GM12878 (cell line): ENCODE data around the gene SPA17.

Experiments
- BACH1 ChIP-seq: fragments of 450-650 bp; IDR thresholded peaks from 2 replicates; pipeline ENCODE4 v1.6.1; 2017; ENCODE audit warnings: mild to moderate bottlenecking, borderline replicate concordance
- CBX5 ChIP-seq: sonication (generic); IDR thresholded peaks from 2 replicates; pipeline ENCODE4 v1.6.1; 2016; ENCODE audit warnings: low read depth, moderate library complexity, mild to moderate bottlenecking, inconsistent platforms
- CTCF ChIP-seq, 3 experiments: IDR thresholded peaks in 2 of 3; conservative IDR thresholded peaks in 1 of 3; 2 replicates each; pipeline ENCODE4 v1.5.1; 2011; ENCODE audit warnings: low read depth in 3 of 3, low read length in 3 of 3, mild to moderate bottlenecking in 3 of 3, control low read depth in 2 of 3, moderate library complexity in 2 of 3, inconsistent platforms in 1 of 3, mixed read lengths in 1 of 3; ENCODE audit not compliant: control insufficient read depth in 2 of 3, insufficient read depth in 1 of 3; ENCODE audit errors: extremely low read depth in 1 of 3
- EGR1 ChIP-seq, 2 experiments: IDR thresholded peaks; 1 replicate in 1 of 2; 2 replicates in 1 of 2; pipeline ENCODE4 v1.6.1; 2011 to 2012; ENCODE audit warnings: low read depth in 2 of 2, low read length in 2 of 2, borderline replicate concordance in 1 of 2, mild to moderate bottlenecking in 1 of 2, moderate library complexity in 1 of 2
- GATAD2B ChIP-seq: fragments of 450-650 bp; conservative IDR thresholded peaks from 2 replicates; pipeline ENCODE4 v1.6.1; 2017; ENCODE audit warnings: low read depth, mild to moderate bottlenecking, moderate library complexity
- MAX ChIP-seq: IDR thresholded peaks from 2 replicates; pipeline ENCODE4 v1.6.1; 2012; ENCODE audit warnings: low read depth, low read length, improper control_type of control experiment
- NFXL1 ChIP-seq: fragments of 450-650 bp; IDR thresholded peaks from 2 replicates; pipeline ENCODE4 v1.6.1; 2017; ENCODE audit warnings: antibody characterized with exemption, mild to moderate bottlenecking, borderline replicate concordance
- PAX8 ChIP-seq: fragments of 450-650 bp; IDR thresholded peaks from 2 replicates; pipeline ENCODE4 v1.6.1; 2017; ENCODE audit warnings: mild to moderate bottlenecking, moderate library complexity
- POLR2A ChIP-seq: IDR thresholded peaks from 2 replicates; pipeline ENCODE4 v1.6.1; 2011; ENCODE audit warnings: low read depth, mild to moderate bottlenecking, low read length
- POLR2AphosphoS5 ChIP-seq: IDR thresholded peaks from 2 replicates; pipeline ENCODE4 v1.6.1; 2011; ENCODE audit warnings: mild to moderate bottlenecking, low read length, inconsistent platforms
- RAD21 ChIP-seq: IDR thresholded peaks from 2 replicates; pipeline ENCODE4 v1.6.1; 2011; ENCODE audit warnings: mild to moderate bottlenecking, low read depth, low read length, moderate library complexity; ENCODE audit not compliant: insufficient read depth
- SRF ChIP-seq, 2 experiments: IDR thresholded peaks; 2 replicates each; pipeline ENCODE4 v1.6.1; 2011; ENCODE audit warnings: low read depth in 2 of 2, low read length in 2 of 2, mild to moderate bottlenecking in 1 of 2, moderate library complexity in 1 of 2

DNA sequence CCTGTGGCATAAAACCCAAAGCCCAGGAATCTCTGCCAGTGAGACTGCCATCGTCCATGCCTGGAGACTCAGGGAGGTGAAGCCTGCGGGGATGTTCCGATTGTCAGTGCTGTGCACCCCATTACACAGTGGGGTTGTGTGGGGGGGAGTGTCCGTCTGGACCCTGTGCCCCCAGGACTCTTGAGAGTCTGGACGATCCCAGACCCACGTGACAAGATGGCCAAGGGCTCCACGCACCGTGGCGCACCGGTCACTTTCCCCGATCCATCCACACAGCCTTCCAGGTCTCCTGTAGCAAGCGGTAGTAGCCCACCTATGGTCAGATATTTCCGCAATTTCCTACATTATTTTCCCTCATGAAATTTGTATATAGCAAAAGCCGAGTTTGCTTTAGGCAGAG is 45.1 kb downstream of the SPA17 start:
- TF ChIP-seq POLR2A (no peak), POLR2AphosphoS5 (no peak), CTCF (IDR thresholded peaks at IDR 0.05 in 2 of 3, conservative IDR thresholded peaks at IDR 0.05 in 1 of 3; ENCODE audit: control insufficient read depth in 2 of 3, extremely low read depth in 1 of 3, insufficient read depth in 1 of 3, low read depth in 3 of 3, low read length in 3 of 3) (no peak), GATAD2B (no peak), MAX (no peak), BACH1 (no peak), SRF (IDR thresholded peaks at IDR 0.05; ENCODE audit: low read depth in 2 of 2, low read length in 2 of 2) (no peak), NFXL1 (no peak), EGR1 (IDR thresholded peaks at IDR 0.05; ENCODE audit: borderline replicate concordance in 1 of 2, low read depth in 2 of 2, low read length in 2 of 2) (no peak), CBX5 (no peak), RAD21 (no peak), PAX8 (no peak)
